HUDEP-2 (cell line): ENCODE measurements around the gene HLCS.

Source experiments
- DNase-seq, 76 experiments: peaks; one replicate each; lab custom pipeline; 2025; ENCODE audit not compliant: unreplicated experiment in 76 of 76; lab: John Stamatoyannopoulos, UW

HLCS gene

DNA sequence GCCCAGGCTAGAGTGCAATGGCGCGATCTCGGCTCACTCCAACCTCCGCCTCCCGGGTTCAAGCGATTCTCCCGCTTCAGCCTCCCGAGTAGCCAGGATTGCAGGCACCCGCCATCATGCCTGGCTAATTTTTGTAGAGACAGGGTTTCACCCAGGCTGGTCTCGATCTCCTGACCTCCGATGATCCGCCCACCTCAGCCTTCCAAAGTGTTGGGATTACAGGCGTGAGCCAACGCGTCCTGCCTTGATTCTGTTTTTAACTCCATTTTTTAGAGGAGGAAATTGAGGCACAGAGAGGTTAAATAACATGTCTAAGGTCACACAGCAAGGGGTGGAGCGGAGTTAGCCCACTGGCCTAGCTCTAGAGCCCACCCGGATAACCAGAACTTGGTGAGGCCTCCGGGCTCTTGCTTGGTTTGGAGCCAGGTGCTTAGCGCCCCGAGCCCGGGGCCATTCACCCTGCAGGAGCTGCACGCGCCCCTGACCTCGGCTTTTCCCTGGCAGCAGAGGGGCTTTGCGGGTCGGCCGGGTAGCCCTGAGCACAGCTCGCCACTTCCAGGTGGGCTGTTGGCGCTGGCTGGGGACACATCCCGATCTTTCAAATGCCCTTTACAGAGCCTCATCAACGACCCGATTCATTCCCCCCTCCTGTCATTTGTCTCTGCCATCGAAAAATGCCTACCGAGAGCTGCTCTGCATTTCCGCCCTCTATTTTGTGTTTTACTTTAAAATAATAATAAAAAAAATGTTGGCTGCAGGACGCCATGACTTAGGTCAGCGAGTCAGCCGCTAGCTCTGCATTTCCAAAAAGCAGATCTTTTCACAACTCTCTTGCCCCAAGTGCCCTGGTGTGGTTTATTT, 256.4 kb downstream of the HLCS start:
- DNase-seq = no peak

DNA sequence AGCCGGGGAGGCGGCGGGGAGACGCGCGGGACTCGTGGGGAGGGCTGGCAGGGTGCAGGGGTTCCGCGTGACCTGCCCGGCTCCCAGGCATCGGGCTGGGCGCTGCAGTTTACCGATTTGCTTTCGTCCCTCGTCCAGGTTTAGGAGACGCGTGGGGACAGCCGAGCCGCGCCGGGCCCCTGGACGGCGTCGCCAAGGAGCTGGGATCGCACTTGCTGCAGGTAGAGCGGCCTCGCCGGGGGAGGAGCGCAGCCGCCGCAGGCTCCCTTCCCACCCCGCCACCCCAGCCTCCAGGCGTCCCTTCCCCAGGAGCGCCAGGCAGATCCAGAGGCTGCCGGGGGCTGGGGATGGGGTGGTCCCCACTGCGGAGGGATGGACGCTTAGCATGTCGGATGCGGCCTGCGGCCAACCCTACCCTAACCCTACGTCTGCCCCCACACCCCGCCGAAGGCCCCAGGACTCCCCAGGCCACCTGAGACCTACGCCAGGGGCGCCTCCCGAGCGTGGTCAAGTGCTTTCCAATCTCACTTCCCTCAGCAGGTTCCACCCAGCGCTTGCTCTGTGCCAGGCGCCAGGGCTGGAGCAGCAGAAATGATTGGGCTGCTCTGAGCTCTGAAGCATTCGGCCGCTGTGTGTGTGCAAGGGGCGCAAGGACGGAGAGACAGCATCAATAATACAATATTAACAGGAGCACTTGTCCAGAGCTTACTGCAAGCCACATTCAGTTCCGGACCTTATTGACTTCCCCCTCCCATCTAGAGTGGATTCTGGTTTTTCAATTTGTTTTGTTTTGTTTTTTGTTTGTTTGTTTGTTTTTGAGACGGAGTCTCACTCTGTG, 257.2 kb downstream of the HLCS start:
- no peak for DNase-seq

DNA sequence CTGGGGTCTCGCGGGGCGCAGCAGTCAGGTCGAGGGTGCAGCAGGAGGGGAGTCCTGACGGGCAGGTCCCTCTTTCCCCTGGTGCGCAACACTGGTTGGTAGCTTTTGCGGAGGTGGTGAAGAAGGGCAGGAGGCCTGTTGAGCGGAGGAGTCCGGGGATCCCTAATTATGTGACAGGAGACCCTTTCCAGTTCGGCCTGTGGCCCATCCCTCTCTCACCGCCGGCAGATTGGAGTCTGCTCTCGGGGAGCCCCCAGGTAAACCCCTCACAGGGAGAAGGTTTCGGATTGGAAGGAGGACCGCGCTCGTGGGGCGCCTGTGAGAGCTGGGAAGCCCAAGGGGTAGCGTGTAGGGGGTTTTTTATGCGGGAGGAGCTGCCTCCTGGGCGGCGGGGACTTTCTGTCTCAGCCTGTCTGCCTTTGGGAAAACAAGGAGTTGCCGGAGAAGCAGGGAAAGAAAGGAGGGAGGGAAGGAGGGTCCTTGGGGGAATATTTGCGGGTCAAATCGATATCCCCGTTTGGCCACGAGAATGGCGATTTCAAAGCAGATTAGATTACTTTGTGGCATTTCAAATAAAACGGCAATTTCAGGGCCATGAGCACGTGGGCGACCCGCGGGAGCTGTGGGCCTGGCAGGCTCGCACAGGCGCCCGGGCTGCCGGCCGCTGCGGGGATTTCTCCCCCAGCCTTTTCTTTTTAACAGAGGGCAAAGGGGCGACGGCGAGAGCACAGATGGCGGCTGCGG, 258.0 kb downstream of the HLCS start:
- DNase-seq = no peak

DNA sequence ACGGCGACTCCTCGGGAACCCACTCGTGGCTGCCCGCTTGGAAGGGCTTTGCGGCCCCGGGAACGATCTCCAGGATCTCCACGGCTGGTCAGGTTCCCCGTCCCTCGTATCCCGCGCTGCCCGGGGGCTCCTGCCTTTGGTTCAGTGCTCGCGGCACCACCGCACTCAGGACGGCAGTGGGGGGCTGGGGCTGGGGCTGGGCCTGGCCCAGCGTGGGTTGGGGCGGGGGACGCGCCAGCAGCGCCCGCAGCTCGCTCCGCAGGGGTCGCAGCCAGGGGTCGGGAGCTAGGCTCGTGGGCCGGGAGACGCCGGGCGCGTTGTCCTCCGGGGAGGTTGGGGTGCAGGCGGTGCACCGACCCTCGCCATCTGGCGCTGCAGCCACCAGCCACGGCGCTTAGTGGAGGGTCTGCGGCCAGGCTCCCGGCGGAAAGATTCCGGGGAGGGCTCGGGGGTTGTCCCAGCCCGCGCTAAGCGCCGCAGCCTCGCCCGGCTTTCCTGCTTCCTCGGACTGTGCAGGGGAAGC, 258.6 kb downstream of the HLCS start:
- DNase-seq = no peak

DNA sequence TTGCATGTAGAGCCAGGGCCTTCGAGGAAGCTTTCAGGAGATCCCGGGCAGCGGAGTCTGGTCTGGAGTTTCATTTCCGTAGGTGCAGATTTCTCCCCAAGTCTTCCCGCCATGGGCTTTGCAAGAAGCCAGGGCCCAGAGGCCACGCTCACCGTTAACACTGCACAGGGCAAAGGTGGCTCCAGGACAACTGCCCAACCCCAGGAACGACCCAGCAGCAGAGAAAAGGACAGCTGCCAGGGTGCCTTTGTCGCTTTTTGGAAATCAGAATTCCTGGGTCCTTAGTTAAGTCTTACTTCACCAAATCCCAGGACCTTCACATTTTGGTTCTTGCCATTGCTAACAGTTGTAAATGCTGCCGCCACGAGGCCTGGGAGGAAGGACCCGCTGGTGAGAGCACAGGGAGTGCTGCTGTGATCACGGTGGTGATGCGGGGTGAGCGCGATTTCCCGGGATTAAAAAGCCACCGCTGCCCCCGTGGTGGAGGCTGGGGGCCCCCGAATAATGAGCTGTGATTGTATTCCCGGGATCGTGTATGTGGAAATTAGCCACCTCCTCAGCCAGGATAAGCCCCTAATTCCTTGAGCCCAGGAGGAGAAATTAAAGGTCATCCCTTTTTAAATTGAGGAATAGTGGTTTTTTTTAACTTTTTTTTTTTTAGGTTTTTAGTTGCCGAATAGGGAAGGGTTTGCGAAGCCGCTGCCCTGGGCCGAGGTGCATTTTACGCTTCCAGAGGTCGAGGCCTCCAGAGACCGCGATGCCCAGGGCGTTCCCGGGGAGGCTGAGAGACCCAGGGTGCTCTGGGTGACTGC, 259.3 kb downstream of the HLCS start:
- DNase-seq = peak in 9 of 76 experiments; percentile 8 to 35 (median 15)

DNA sequence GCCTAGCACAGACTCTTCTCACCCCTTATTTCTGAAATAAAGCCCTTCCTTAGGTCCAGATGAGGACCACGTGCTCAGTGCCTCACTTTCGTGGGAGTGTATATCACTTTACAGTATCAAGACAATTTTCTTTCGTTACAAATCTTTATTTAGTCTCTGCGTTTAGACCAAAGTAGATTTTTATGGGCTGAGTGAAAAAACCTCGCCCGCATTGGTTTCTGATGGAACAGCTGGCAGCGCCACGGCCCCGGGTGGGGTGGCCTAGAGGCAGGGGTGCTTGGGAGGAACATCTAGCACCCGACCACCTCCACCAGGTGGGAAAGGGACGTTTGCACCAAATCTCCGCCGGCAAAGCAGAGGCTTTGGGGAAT, 260.0 kb downstream of the HLCS start:
- DNase-seq = no peak

DNA sequence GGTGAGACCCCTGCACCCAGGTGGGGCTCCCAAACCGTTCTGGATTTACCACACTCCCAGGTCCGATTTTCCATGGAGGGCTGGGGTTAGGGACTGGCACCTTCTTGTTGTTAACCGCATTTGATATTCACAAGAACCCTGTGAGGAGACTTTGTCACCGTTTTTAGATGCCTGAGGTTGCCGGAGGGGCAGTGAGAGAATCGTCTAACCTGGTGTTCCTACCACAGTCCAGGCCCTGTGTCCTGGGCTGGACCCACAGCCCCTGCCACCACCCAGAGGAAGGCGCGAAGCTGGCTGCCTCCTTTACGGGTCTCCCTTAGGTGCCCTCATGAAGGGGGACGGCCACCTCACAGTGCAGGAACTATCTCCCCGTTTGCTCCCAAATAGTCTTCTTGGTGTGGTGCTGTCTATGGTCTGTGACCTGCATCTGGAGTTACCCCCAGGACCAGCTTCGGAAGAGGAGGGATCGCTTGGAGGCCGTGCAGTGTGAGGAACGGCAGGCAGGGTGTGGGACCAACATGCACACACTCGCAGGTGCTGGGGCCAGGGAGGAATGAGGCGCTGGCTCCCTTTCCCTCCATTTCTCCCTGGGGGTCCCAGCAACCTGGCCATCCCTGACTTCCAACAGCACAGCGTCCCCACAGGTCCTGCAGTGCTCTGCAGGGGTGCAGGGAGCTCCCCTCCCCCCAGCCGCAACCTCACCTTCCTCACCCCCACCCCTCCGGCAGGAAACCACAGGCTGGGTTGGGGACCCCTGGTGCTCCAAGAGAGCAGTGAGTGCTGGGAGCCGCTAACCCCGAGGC, 260.6 kb downstream of the HLCS start:
- no peak for DNase-seq

DNA sequence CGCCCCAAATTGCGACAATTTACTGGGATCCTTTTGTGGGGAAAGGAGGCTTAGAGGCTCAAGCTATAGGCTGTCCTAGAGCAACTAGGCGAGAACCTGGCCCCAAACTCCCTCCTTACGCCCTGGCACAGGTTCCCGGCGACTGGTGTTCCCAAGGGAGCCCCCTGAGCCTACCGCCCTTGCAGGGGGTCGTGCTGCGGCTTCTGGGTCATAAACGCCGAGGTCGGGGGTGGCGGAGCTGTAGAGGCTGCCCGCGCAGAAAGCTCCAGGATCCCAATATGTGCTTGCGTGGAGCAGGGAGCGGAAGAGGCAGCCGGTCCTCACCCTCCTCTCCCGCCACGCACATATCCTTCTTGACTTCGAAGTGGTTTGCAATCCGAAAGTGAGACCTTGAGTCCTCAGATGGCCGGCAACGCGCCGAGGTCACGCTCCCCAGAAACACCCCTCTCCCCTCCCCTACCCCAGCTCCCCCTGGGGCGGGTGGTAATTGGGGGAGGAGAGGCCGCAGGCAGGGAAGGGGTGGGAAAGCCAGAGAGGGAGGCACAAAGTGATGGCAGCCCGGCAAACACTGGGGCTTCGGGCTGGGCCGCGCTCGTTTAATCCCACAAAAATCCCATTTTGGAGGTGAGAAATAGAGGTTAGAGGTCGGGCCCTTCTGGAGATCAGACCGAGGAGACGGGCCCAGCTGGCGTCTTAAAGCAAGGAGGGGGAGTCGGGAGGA, 261.4 kb downstream of the HLCS start:
- no peak for DNase-seq

DNA sequence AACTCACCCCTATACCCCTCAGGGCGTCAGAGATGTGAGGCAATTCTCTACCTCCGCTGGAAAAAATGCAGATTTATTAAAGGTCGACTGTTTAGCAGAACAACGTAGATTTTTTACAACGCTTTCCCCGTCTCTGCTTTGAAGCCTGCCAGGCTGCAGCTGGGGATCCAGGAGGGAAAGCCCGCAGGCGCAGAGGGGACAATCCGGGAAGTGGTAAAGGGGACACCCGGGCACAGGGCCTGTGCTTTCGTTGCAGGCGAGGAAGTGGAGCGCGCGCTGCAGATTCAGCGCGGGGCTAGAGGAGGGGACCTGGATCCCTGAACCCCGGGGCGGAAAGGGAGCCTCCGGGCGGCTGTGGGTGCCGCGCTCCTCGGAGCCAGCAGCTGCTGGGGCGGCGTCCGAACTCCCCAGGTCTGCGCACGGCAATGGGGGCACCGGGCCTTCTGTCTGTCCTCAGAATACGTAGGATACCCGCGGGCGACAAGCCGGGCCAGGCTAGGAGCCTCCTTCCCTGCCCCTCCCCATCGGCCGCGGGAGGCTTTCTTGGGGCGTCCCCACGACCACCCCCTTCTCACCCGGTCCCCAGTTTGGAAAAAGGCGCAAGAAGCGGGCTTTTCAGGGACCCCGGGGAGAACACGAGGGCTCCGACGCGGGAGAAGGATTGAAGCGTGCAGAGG, 262.1 kb downstream of the HLCS start:
- no peak for DNase-seq

DNA sequence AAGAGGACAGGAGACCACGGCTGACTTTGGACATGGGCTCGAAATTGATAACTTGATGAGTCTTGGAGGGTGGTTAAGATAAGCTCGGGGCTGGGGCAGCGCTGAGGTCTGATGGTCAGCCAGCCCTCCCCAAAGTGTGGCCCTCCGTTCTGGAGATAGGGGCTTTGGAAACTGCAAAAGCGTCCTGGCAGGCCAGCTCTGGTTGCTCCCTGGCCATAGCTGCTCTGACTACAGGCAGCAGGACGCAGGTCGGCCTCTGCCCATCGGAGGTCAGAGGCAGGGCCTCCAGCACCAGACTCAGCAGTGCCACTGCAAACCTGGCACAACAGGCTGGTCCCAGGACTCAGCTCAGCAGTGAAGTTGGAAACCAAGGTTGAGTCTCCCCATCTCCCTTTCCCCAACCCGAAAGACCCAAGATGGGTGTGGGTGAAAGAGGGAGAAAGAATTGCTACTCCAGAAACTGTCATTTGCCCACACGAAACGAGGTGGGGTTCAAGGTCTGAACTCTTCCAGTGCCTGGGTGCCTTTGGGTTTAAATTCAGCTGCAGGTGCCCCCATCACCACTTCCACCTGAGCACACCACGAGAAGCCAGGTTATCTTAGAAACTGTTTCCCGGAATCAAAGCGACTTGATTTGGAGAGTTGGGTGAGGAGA, 262.7 kb downstream of the HLCS start:
- DNase-seq = no peak

DNA sequence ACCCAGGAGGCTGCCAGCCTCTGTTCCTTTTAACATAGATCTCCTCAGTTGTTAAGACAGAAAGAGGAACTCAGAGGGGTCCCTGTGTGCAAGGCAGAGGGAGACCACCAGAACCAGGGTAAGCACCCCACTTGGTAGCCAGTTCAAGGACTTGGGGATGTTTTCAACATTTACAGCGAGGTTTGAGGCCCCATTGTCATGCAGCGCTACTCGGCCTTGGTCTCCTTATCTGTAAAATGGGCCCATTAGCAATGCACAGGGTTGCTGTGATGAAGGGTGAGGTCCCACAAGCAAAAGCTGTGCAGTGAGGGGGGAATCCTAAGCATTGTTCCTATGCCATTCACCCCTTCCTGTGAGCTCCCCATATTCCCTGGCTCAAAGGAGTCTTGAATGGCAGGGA, 263.3 kb downstream of the HLCS start:
- no peak for DNase-seq

DNA sequence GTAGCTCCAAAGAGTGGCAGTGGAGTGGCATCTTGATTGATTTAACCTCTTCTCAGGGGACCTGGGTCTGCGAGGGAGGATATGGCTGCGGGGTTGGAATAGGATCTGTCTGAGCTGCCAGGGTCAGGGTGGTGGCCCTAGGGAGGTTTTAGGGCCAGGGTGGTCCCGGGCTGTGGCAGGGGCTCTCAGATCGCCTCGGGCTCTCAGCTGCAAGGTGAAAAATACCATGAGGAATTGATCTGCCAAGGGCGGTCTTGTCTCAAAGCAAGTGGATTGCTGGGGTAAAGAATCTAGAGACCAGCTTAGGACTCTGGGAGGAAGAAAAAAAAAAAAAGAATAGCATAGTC, 263.9 kb downstream of the HLCS start:
- DNase-seq = no peak

DNA sequence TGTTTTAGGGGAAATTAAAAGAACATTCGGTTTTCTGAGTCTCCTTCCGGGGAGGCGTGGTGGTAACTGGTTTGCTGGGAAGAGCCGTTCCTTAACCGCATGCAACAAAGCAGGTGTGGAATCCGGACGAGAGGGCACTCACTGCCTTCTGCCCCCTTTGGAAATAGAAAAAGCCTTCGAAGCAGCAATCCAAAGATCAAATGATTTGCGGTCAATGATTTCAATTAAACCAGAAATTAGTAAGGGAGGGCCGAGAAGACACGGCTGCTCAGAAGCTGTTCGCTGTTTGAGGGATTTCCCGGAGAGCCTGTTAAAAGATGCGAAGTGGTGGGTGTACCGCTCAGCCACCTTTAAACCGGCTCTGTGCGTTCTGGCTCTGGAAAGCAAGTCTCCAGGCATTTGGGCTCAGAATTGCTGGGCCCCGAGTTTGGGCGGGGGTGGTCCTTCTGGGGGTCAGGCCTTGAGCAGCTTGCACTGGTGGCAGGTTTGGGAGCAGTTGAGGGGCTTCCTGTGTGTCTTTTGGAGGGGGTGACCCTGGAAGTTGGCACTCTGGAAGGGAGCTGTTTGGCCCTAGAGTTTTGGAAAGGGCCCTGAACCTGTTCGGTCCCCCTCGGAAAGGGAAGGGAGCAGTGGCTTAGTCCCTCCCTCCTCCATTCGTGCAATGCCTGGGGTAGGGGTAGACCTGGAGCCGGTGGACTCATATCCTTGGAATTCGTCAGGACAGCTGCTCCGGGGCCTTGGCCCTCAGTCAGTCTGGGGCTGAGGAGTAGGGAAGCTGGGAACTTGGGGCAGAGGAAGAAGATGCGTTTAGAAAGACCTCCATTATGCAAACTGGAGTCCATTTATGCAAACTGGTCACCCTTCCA, 264.5 kb downstream of the HLCS start:
- DNase-seq = no peak

DNA sequence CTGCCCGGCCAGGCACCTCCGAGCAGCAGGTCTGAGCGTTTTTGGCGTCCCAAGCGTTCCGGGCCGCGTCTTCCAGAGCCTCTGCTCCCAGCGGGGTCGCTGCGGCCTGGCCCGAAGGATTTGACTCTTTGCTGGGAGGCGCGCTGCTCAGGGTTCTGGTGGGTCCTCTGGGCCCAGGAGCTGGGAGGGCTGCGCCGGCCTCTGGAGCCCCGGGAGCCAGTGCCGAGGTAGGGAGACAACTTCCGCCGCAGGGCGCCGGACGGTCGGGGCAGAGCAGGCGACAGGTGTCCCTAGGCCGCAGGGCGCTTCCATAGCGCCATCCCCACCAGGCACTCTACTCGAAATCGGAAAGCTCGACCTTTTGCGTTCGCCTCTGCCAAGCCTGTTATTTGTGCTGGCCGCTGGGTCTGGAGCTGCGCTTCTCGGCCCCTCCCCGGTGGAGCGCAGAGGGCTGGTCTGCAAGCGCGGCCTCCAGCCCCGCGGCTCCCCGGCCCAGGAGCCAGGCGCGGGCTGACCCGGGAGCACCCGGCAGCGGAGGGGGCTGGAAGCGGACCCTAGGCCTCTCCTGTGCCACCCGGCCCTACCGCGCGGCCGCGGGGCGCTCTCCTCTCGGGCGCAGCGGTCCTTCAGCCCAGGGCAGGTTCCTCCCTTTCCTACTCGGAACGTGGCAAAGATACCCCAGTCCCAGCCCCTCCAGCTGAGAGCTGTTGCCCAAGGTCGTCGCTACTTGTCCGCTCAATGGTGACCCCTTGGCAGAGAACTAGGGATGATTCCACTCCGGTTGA, 265.3 kb downstream of the HLCS start:
- no peak for DNase-seq
